AG04449 (cell line): ENCODE results near the gene NLGN1.

Experiments
- CTCF ChIA-PET: fragments of 350-600 bp; formaldehyde crosslinking; extraction: SDS; loops from one replicate; lab custom pipeline; 2021; ENCODE audit warnings: antibody characterized with exemption; lab: Yijun Ruan, JAX
- POLR2A ChIA-PET: fragments of 400-600, 350-600 bp; formaldehyde crosslinking; extraction: SDS; loops from one replicate; lab custom pipeline; 2020; ENCODE audit warnings: antibody characterized with exemption, inconsistent platforms; lab: Yijun Ruan, JAX
- DNase-seq: peaks from one replicate; pipeline ENCODE4 v3.0.0-alpha.2; 2010; ENCODE audit warnings: low read depth, low spot score
- H3K4me3 ChIP-seq: 2 replicates; pipeline ENCODE4 v1.5.1; 2011; ENCODE audit warnings: low read depth, mild to moderate bottlenecking, control low read depth, low read length
- CTCF ChIP-seq: IDR thresholded peaks from one replicate; pipeline ENCODE4 v1.5.1; 2011; ENCODE audit warnings: mild to moderate bottlenecking, moderate library complexity, low read length, control low read depth, inconsistent platforms; ENCODE audit not compliant: insufficient read depth; ENCODE audit errors: missing control alignments

NLGN1 gene

GRCh38 chr3:174162550-174162949 is 765.0 kb downstream of the NLGN1 start:
- no peak for TF ChIP-seq CTCF
- no peak overlapping the region for H3K4me3 ChIP-seq
- POLR2A ChIA-PET: no interaction called here
- CTCF ChIA-PET: no interaction called here
- no peak for DNase-seq

GRCh38 chr3:174168026-174168425 is 770.5 kb downstream of the NLGN1 start:
- POLR2A ChIA-PET: interaction anchor here (0.6 kb wide), 1 partner anchor 162 kb away, joined by 3 read pairs; no protein-coding TSS in a partner anchor
- CTCF ChIA-PET: interaction anchor here (0.6 kb wide), 1 partner anchor 15 kb away, joined by 3 read pairs; no protein-coding TSS in a partner anchor
- TF ChIP-seq CTCF: no peak
- H3K4me3 ChIP-seq: no peak overlapping the region
- no peak for DNase-seq

GRCh38 chr3:174168538-174169254 is 771.2 kb downstream of the NLGN1 start:
- H3K4me3 ChIP-seq: no peak overlapping the region
- CTCF ChIA-PET: interaction anchor here (0.6 kb wide), 1 partner anchor 16 kb away, joined by 3 read pairs; no protein-coding TSS in a partner anchor
- no peak for TF ChIP-seq CTCF
- POLR2A ChIA-PET: no interaction called here
- no peak for DNase-seq

- no peak overlapping the region for H3K4me3 ChIP-seq
- ChIA-PET CTCF (no interaction called here), POLR2A (no interaction called here)
- no peak for TF ChIP-seq CTCF
- DNase-seq: no peak
Measured at GRCh38 chr3:174169736-174170135, 772.2 kb downstream of the NLGN1 start.

GRCh38 chr3:174170248-174170647 is 772.7 kb downstream of the NLGN1 start:
- POLR2A ChIA-PET: no interaction called here

More at GRCh38 chr3:174170248-174170647, 772.7 kb downstream of the NLGN1 start:
- CTCF ChIA-PET: no interaction called here
- no peak for DNase-seq
- H3K4me3 ChIP-seq: no peak overlapping the region
- no peak for TF ChIP-seq CTCF
